ENCODE measurements around the gene NOP16. TPM values are rescaled to one million over a fixed set of nuclear protein-coding genes. Genes with fewer than 3 reads are reported as not detected.

The NOP16 gene
- total RNA-seq, 1 donor from 2014 or later, result 23.5 TPM

DNA sequence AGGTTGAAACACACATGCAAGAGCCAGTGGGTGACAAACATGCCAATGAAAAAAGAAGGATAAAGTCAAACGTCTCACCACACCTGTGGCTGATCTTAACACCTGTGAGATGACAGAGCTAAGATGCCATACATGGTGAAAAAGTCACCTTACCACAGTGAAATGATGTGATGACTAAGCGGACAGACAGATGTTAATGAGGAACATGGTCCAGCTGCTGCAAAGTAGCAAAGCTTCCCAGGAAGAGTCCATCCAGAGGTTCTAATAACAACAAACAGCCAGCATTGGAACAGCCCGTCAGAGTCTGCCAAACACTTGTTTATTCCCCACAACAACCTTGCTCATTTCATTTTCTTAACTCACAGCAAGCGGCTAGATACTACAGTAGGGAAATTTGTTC lies 28.7 kb downstream of the NOP16 start:
- peak overlapping the region; percentile 99 for H3K4me3 ChIP-seq (ENCODE audit: low read depth, low read length)

DNA sequence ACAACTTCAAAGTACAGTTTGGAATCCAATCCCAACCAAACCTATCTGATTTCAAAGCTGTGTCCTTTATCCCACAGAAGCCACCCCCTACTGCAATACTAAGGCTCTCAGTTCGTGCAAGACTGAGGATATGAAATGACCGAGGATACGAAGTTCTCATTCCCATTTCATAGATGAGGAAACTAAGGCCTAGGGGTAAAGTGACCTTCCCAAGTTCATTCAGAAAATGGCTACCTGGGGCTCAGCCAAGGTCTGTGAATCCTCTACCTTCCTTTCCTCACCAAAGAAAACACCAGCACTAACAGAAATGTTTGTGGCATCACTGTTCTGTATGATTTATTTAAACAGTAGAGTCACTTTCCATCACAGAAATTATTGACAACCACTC lies 32.2 kb downstream of the NOP16 start:
- no peak overlapping the region for H3K4me3 ChIP-seq (ENCODE audit: low read depth, low read length)
- no peak for DNase-seq (ENCODE audit: low read depth)
- TF ChIP-seq, protein P1, sequence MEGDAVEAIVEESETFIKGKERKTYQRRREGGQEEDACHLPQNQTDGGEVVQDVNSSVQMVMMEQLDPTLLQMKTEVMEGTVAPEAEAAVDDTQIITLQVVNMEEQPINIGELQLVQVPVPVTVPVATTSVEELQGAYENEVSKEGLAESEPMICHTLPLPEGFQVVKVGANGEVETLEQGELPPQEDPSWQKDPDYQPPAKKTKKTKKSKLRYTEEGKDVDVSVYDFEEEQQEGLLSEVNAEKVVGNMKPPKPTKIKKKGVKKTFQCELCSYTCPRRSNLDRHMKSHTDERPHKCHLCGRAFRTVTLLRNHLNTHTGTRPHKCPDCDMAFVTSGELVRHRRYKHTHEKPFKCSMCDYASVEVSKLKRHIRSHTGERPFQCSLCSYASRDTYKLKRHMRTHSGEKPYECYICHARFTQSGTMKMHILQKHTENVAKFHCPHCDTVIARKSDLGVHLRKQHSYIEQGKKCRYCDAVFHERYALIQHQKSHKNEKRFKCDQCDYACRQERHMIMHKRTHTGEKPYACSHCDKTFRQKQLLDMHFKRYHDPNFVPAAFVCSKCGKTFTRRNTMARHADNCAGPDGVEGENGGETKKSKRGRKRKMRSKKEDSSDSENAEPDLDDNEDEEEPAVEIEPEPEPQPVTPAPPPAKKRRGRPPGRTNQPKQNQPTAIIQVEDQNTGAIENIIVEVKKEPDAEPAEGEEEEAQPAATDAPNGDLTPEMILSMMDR (conservative IDR thresholded peaks at IDR 0.05; ENCODE audit: low read depth, low read length), result no peak

More for the DNA sequence above, 28.7 kb downstream of the NOP16 start:
- TF ChIP-seq, protein P1 (conservative IDR thresholded peaks at IDR 0.05; ENCODE audit: low read depth, low read length), result no peak
- DNase-seq (ENCODE audit: low read depth), result no peak

DNA sequence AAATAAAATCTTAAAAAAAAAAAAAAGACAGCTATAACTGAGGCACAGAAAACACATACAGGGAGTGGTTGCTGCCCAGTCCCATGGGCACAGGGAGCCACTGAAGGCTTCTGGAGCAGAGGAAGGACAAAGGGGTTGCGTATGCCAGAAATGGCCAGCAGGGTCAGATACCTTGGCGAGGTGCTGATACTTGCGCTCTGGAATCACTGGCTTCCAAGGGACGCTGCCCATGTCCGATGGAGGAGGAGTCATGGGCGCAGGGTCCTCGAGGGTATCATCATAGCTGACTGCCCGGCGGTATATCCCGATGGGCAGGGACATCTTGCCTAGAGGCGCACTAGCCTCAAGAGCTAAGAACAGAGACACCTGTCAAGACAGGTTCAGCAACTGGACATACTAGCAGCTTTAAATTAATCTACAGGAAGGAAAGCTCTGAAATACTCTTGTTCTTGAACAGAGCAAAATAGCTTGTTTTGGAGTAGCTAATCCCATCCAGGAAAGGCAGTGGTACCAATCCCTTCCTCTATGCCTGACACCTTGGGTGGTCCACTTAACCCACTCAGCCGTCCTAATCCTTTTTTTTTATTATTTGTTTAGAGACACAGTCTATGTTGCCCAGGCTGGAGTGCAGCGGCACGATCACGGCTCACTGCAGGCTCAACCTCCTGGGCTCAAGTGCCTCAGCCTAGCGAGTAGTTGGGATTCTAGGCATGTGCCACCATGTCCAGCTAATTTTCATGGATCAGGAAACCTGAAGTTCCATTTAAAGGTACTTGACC lies 32.8 kb downstream of the NOP16 start:
- no peak overlapping the region for H3K4me3 ChIP-seq (ENCODE audit: low read depth, low read length)
- no peak for DNase-seq (ENCODE audit: low read depth)
- TF ChIP-seq, protein P1 (conservative IDR thresholded peaks at IDR 0.05; ENCODE audit: low read depth, low read length), result no peak

DNA sequence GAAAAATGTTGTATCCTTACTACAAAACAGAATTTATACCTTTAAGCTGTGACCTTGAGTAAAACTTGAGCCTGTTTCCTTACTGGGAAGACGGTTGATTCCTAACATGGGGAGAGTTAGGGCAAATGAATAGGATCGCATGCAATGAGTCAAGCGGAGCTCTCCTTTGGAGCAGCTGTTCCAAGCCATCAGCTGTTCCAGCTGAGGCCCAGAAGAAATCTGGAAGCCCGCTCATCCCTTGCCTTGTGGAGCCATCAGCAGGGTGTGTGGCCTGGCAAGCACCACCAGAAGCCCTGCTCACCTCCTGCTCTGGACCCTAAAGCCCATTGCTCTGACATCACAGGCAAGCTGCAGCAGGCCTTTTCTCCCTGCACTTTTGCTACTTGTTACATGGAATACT lies 34.9 kb downstream of the NOP16 start:
- TF ChIP-seq, protein P1 (conservative IDR thresholded peaks at IDR 0.05; ENCODE audit: low read depth, low read length), result no peak
- DNase-seq (ENCODE audit: low read depth), result no peak

GRCh38 chr5:176352116-176352878 lies 36.1 kb downstream of the NOP16 start:
- DNase-seq (ENCODE audit: low read depth), result no peak
- H3K4me3 ChIP-seq (ENCODE audit: low read depth, low read length), result no peak overlapping the region
- TF ChIP-seq, protein P1 (conservative IDR thresholded peaks at IDR 0.05; ENCODE audit: low read depth, low read length), result no peak

More for the DNA sequence above, 34.9 kb downstream of the NOP16 start:
- H3K4me3 ChIP-seq (ENCODE audit: low read depth, low read length), result no peak overlapping the region

GRCh38 chr5:176350416-176350815 lies 38.0 kb downstream of the NOP16 start:
- TF ChIP-seq, protein P1 (conservative IDR thresholded peaks at IDR 0.05; ENCODE audit: low read depth, low read length), result no peak
- H3K4me3 ChIP-seq (ENCODE audit: low read depth, low read length), result no peak overlapping the region
- no peak for DNase-seq (ENCODE audit: low read depth)

All from epithelial cell of proximal tubule (primary cell).